NOMO-1 treated with dmso at 0.1 percent for 144 hours (cell line): ENCODE results near the gene COMMD9.
"Not testable (repeated sequence)": the region's sequence is repeated elsewhere in the genome, so short reads cannot be mapped to it uniquely, and the experiment has no call there.

ENCODE experiments used
- DNase-seq: peaks from one replicate; lab custom pipeline; 2025; ENCODE audit not compliant: unreplicated experiment; lab: John Stamatoyannopoulos, UW

Gene COMMD9

GRCh38 chr11:36289226-36289852, at the start of gene COMMD9:
Gene COMMD9 (minus strand): TSS chr11:36289424. CDS start chr11:36289412, 12 bp downstream.
- peak; percentile 93 for DNase-seq

DNA sequence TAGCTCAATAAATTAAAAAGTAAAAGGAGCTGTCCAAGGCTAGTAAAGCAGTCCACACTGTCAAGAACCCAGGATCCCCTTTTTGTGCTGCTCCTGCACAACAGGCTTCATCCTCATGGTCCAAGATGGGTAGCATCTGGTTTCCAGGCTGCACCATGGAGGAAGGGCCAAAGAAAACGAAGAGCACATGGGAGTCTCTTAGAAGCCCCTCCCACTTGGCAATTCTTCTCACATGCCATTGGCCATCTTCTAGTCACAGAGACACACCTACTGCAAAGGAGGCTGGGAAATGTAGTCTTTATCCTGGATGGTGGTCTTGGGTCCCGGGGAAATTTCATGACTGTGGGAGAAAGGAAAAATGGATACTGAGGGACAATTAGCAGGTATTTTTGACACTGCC, 44.7 kb upstream of the COMMD9 start:
- DNase-seq: no peak

DNA sequence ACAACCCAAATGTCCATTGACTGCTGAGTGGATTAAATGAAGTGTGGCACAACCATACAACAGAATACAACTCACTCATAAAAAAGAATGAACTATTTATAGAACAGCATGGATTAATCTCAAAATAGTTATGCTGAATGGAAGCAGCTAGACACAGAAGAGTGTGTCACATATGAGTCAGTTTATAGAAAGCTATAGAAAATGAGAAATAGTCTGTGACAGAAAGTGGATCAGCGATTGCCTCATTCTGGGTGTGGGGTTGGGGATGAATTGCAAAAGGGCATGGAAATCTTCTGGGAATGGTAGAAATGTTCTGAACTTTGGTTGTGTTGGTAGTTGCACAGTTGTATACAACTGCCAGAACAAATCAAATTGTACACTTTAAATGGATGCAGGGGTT, 44.2 kb upstream of the COMMD9 start:
- DNase-seq: no peak

- no peak for DNase-seq
Measured at GRCh38 chr11:36330411-36330810, 41.2 kb upstream of the COMMD9 start.

- DNase-seq: no peak
Measured at GRCh38 chr11:36328966-36329673, 39.9 kb upstream of the COMMD9 start.

- DNase-seq: no peak
Measured at GRCh38 chr11:36326524-36327419, 37.5 kb upstream of the COMMD9 start.

DNA sequence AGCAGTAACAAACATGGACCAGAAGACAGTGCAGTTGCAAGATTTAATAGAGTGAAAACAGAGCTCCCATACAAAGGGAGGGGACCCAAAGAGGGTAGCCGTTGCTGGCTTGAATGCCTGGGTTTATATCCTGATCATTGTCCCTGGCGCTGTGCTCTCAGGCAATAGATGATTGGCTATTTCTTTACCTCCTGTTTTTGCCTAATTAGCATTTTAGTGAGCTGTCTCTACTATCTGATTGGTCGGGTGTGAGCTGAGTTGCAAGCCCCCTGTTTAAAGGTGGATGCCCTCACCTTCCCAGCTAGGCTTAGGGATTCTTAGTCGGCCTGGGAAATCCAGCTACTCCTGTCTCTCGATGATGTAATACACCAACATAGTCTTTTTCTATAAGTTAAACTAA, 36.2 kb upstream of the COMMD9 start:
- DNase-seq: not testable (repeated sequence)

GRCh38 chr11:36324956-36325355, 35.7 kb upstream of the COMMD9 start:
- DNase-seq: not testable (repeated sequence)

DNA sequence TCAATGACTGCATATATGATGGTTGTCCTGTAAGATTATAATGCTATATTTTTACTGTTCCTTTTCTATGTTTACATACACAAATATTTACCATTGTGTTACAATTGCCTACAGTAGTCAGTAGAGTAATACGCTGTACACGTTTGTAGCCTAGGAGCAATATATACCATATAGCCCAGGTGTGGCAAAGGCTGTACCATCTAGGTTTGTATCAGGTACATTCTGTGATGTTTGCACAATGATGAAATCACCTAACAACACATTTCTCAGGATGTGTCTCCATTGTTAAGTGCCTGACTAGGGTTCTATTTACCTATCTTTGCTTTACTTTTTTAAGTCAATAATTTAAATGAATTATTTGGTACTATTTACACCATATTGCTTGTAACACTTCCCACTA, 28.8 kb upstream of the COMMD9 start:
- no peak for DNase-seq

DNA sequence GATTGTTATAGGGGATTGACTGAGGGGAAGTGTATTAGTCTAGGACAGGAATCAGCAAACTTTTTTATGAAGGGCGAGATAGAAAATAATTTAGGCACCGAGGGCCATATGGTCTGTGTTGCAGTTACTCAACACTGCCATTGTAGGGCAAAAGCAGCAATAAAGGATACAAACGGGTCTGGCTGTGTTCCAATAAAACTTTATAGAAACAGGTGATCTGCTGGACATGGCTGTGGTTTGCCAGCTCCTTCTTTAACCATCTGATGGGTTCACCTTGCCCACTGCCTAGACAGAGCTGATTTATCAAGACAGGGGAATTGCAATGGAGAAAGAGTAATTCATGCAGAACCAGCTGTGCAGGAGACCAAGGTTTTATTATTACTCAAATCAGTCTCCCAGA, 26.8 kb upstream of the COMMD9 start:
- DNase-seq: no peak

GRCh38 chr11:36314434-36314767, 25.2 kb upstream of the COMMD9 start:
- DNase-seq: no peak

DNA sequence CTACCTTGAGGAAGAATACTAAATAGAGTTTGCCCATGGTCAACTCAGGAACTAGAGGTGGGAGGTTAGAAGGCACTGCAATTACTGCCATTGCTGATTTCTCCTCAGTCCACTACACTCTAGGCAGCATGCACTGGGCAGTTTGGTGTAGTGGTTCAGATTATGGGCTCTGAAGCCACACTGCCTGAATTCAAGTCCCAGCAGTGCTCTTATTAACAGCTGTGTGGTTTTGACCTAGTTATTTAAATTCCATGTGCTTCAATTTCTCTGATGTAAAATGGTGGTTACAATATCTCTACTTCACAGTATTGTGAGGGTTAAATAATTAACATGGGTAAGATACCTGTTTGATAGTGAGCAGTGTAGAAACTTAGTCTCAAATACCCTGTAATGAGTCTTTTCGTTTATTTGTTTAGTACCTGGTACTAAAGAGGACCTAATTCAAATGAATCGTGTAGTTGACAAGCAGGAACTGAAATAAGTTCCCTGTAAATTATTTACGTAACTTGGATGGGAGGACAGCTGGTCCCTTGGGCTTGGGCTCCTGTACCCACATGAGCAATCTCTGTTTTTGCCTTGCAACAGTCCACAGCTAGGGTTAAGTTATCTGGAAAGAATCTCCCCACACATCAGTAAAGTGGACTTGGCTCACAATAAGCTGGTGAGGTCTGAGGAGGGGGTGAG, 24.7 kb upstream of the COMMD9 start:
- DNase-seq: no peak

DNA sequence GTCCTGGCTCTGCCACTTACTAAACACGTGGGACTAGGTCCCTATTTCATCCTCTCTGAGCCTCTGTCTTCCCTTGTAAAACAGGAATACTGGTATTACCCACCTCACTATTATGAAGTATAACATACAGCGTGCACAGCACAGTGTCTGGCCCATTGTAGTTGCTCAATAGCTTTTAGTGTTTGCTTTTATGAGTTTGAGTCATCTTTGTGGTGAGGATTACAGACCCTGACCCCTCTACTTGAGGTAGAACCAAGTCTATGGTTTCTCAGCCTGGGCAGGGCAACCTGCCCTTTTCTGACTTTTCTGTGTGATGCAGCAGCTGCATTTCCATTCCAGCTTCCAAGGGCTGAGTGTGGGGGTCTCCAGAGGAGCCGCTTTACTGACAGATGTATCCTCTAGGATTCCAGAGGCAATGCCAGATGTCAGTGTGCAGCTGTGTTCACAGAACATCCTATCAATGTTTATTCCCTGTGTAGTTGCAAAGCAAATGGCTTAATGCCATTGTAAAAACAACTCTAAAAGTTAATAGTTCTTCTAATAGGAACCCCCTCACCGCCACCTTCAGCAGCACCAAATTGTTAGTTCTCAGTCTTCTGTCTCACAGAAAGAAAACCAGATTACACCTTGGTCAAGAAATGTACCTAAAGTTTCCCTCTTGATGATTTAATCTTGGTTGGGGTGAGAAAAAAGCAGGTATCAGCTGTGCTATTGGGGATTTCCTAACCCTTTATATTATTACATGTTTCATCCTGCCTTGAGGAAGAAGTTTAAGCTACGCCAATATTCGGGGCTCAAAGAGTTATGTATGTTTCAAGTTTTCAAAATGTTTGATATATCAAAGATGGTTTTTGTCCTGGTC, 23.6 kb upstream of the COMMD9 start:
- peak; percentile 62 for DNase-seq

GRCh38 chr11:36311926-36312595, 22.8 kb upstream of the COMMD9 start:
- no peak for DNase-seq

GRCh38 chr11:36309779-36310178, 20.6 kb upstream of the COMMD9 start:
- no peak for DNase-seq

DNA sequence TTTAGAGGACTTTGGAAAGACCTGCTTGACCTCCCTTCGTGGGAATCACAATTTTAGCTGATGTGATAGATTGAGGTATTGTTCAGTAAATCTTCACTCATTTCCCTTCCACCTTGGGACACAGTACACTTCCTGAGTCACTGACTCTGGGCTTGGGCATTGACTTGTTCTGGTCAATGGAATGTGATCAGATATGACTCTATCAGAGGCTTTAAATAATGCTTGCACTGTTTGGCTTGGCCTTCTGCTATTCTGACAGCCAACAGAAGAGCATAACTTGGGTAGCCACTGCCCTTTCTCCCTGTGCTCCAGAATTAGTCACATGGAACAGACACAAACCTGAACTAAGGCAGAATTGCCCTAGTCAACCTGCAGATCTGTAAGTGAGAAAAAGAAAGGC, 19.4 kb upstream of the COMMD9 start:
- DNase-seq: no peak

GRCh38 chr11:36306888-36307287, 17.7 kb upstream of the COMMD9 start:
- DNase-seq: peak; percentile 24

DNA sequence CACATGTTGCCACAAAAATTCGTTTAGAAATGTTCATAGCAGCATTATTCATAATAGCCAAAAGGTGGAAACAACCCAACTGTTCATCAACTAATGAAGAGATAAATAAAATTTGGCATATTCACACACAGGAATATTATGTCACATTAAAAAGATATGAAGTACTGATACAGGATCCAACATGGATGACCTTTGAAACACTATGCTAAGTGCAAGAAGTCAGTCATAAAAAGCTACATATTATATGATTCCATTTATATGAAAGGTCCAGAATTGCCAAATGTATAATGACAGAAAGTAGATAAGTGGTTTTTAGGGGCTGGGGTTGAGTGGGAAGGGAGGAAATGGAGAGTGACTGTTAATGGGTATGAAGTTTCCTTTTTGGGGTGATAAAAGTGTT, 15.8 kb upstream of the COMMD9 start:
- no peak for DNase-seq

DNA sequence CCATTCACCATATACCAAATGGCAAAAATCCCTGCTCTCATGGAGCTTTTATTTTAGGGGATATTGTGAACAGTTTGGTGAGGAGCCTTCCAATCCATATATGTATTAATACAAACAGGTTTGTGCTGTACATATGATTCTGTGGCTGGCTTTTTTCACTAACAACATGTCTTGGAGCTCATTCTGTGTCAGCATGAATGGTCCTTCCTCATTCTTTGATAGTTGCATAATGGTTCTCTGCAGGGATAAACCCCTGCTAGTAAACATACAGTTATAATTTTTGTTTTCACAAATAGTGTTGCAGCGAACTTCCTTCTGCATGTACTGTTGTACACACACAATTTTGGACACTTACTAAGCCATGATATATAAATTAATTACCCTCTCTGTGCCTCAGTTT, 15.1 kb upstream of the COMMD9 start:
- DNase-seq: no peak

DNA sequence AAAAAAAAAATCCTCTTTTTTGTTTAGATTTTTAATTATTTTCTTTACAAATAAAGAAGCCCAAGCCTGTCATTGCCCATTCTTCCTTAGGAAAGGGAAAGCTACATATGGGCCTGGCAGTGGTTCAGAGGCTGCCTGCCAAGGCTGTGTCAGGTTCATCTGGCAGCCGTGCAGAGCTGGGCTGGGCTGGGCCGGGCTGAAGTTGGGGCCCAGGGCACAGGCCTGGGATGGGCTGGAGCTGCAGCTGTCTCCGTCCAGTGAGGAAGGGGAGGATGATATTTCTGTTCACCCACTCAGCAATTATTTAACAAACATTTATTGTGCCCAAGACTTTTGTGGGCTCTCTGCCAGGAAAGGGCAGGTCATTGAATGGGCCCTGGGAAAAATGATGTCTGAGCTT, 11.4 kb upstream of the COMMD9 start:
- no peak for DNase-seq
